HepG2 (cell line): ENCODE measurements around the gene EPS8L3. TPM values are rescaled to one million over a fixed set of nuclear protein-coding genes. Genes with fewer than 3 reads are reported as not detected.
A peak's percentile ranks its signal among the peaks of the same experiment; 100 is the strongest.

Experiments
- ATAC-seq: fragments of 200-7000 bp; cut with Tn5 transposase; 3 replicates; pipeline ENCODE4 v1.9.1; 2020; ENCODE audit warnings: mild to moderate bottlenecking, moderate library complexity
- BruUV-seq: library from RNA; stranded (reverse); fragments of 400-500 nt; replicated peaks from 2 replicates; lab custom pipeline; 2021; lab: Mats Ljungman, UMichigan
- CTCF ChIA-PET: fragments of 300-600 bp; formaldehyde crosslinking; extraction: SDS; loops from one replicate; lab custom pipeline; 2021; ENCODE audit warnings: low total read pairs, inconsistent platforms, low intra/inter-chr PET ratio; lab: Yijun Ruan, JAX
- POLR2A ChIA-PET: fragments of 350-600 bp; sonication (Branson Sonifier 250); formaldehyde crosslinking; loops from one replicate; lab custom pipeline; 2020; ENCODE audit warnings: antibody characterized with exemption, inconsistent platforms; lab: Yijun Ruan, JAX
- DNase-seq: peaks from one replicate; pipeline ENCODE4 v3.0.0-alpha.2; 2015; ENCODE audit warnings: low spot score
- FAIRE-seq: peaks from 3 replicates; lab custom pipeline; 2011; peaks lifted over from hg19 to GRCh38; lab: Jason Lieb, UNC
- H2AFZ ChIP-seq: one replicate; pipeline ENCODE4 v1.6.1; 2011; ENCODE audit warnings: low read length, inconsistent platforms
- H3K27ac ChIP-seq: fragments of 300-600 bp; 3 replicates; pipeline ENCODE4 v1.8.0; 2011; ENCODE audit warnings: mixed run types, mild to moderate bottlenecking, mixed read lengths, low read length, inconsistent platforms; ENCODE audit not compliant: insufficient read depth; ENCODE audit errors: extremely low read length
- H3K27me3 ChIP-seq, 2 experiments: fragments of 200-600 bp in 1 of 2; 2 replicates in 1 of 2; 3 replicates in 1 of 2; pipeline versions ENCODE4 v1.6.0 to v1.8.0; 2011; ENCODE audit warnings: low read length in 2 of 2, mild to moderate bottlenecking in 2 of 2, moderate library complexity in 2 of 2, inconsistent platforms in 1 of 2; ENCODE audit not compliant: insufficient read depth in 2 of 2, control insufficient read depth in 1 of 2
- H3K36me3 ChIP-seq, 2 experiments: fragments of 200-600 bp in 1 of 2; replicated peaks in 1 of 2; 2 replicates in 1 of 2; 3 replicates in 1 of 2; pipeline versions ENCODE4 v1.5.1 to v1.8.0; 2011; ENCODE audit warnings: low read length in 2 of 2, inconsistent platforms in 1 of 2; ENCODE audit not compliant: insufficient read depth in 2 of 2, control insufficient read depth in 1 of 2
- H3K4me1 ChIP-seq: 2 replicates; pipeline ENCODE4 v1.5.1; 2012; ENCODE audit warnings: low read length, inconsistent platforms; ENCODE audit not compliant: insufficient read depth
- H3K4me2 ChIP-seq: 2 replicates; pipeline ENCODE4 v1.6.0; 2011; ENCODE audit warnings: low read depth, low read length, inconsistent platforms
- H3K4me3 ChIP-seq, 3 experiments: fragments of 200-600 bp in 1 of 3; sonication (generic), shearing (Covaris generic) in 1 of 3; replicated peaks in 1 of 3; 2 replicates each; pipeline ENCODE4 v1.5.1; 2011 to 2016; ENCODE audit warnings: low read length in 3 of 3, inconsistent platforms in 2 of 3, low read depth in 2 of 3, mild to moderate bottlenecking in 2 of 3, control low read depth in 1 of 3, mixed read lengths in 1 of 3; ENCODE audit not compliant: insufficient read depth in 1 of 3
- H3K79me2 ChIP-seq: one replicate; pipeline ENCODE4 v1.6.1; 2011; ENCODE audit warnings: low read length, inconsistent platforms; ENCODE audit not compliant: insufficient read depth
- H3K9ac ChIP-seq: 2 replicates; pipeline ENCODE4 v1.6.0; 2011; ENCODE audit warnings: mild to moderate bottlenecking, low read depth, low read length, inconsistent platforms; ENCODE audit not compliant: insufficient read depth
- H3K9me3 ChIP-seq: 2 replicates; pipeline ENCODE4 v1.5.1; 2012; ENCODE audit warnings: mild to moderate bottlenecking, low read length
- H4K20me1 ChIP-seq: 2 replicates; pipeline ENCODE4 v1.6.0; 2011; ENCODE audit warnings: inconsistent platforms, mild to moderate bottlenecking, low read length, moderate library complexity; ENCODE audit not compliant: insufficient read depth
- DNMT1 ChIP-seq: sonication (generic); formaldehyde crosslinking; IDR thresholded peaks from 2 replicates; pipeline ENCODE4 v1.5.1; 2020; ENCODE audit warnings: mild to moderate bottlenecking, missing genetic modification reagents
- ETV5 ChIP-seq: IDR thresholded peaks from 2 replicates; pipeline ENCODE4 v1.6.1; 2018; ENCODE audit warnings: missing biosample characterization, missing genetic modification reagents, inconsistent platforms, borderline replicate concordance
- EZH2 ChIP-seq: conservative IDR thresholded peaks from 2 replicates; pipeline ENCODE4 v1.6.1; 2012; ENCODE audit warnings: mild to moderate bottlenecking, low read depth, low read length, moderate library complexity
- FOSL2 ChIP-seq: sonication (generic); formaldehyde crosslinking; IDR thresholded peaks from 2 replicates; pipeline ENCODE4 v1.4.0; 2020; ENCODE audit warnings: missing genetic modification reagents
- FOXA1 ChIP-seq, 2 experiments: fragments of 450-650 bp in 1 of 2; sonication (generic) in 1 of 2; formaldehyde crosslinking in 1 of 2; IDR thresholded peaks; 2 replicates each; pipeline versions ENCODE4 v1.4.0 to v1.6.1; 2016 to 2020; ENCODE audit warnings: missing genetic modification reagents in 1 of 2
- FOXA3 ChIP-seq: IDR thresholded peaks from 2 replicates; pipeline ENCODE4 v1.6.1; 2016; ENCODE audit warnings: missing genetic modification reagents, missing compliant biosample characterization
- KLF13 ChIP-seq: sonication (generic); formaldehyde crosslinking; IDR thresholded peaks from 2 replicates; pipeline ENCODE4 v1.4.0; 2020; ENCODE audit warnings: mild to moderate bottlenecking, missing genetic modification reagents
- PHF8 ChIP-seq: sonication (generic); formaldehyde crosslinking; IDR thresholded peaks from 2 replicates; pipeline ENCODE4 v1.5.0; 2020; ENCODE audit warnings: missing genetic modification reagents
- SPEN ChIP-seq: sonication (generic); formaldehyde crosslinking; IDR thresholded peaks from 2 replicates; pipeline ENCODE4 v1.5.1; 2020; ENCODE audit warnings: low read depth, mild to moderate bottlenecking, missing genetic modification reagents
- TFAP4 ChIP-seq: sonication (generic); IDR thresholded peaks from 2 replicates; pipeline ENCODE4 v1.6.1; 2016; ENCODE audit warnings: low read depth, borderline replicate concordance
- ZNF7 ChIP-seq: IDR thresholded peaks from 2 replicates; pipeline ENCODE4 v1.6.1; 2016; ENCODE audit warnings: missing biosample characterization, missing genetic modification reagents
- ZSCAN25 ChIP-seq: sonication (generic); formaldehyde crosslinking; IDR thresholded peaks from 2 replicates; pipeline ENCODE4 v1.8.0; 2022; ENCODE audit warnings: mild to moderate bottlenecking, missing genetic modification reagents
- WGBS: methylation state at CpG from one replicate; pipeline ENCODE4 v1.1.6; 2017; ENCODE audit warnings: low lambda C conversion rate; 5-methylcytosine and 5-hydroxymethylcytosine counted together
- in situ Hi-C: cut with HindIII; loops from 2 replicates; pipeline ENCODE4 v1.10.0; 2017; ENCODE audit warnings: low pct_unique_long_range_greater_than_20kb; ENCODE audit not compliant: extremely low pct_ligation_motif_present
- intact Hi-C: fragments of 100-400 bp; cut with micrococcal nuclease; formaldehyde crosslinking; loops from one replicate; pipeline ENCODE4 v1.10.0; 2022; ENCODE audit not compliant: unreplicated experiment
- polyA plus RNA-seq, 8 experiments: library from polyadenylated mRNA; depleted of rRNA in 3 of 8; stranded (reverse) in 7 of 8; unstranded in 1 of 8; fragments of >200 nt; fragmentation: Illumina TruSeq in 4 of 8; extraction: Trizol in 4 of 8; gene quantifications; 2 replicates each; pipeline versions ENCODE4 v1.2.1 to v1.2.3, GENCODE V29; 2011 to 2016; ENCODE audit warnings: low read depth in 4 of 8, missing spikeins in 1 of 8, mixed read lengths in 1 of 8; ENCODE audit not compliant: insufficient read depth in 1 of 8
- total RNA-seq, 5 experiments: library from RNA; depleted of rRNA; stranded (reverse); fragments of >200 nt; fragmentation: Illumina TruSeq; extraction: Trizol; gene quantifications; 2 replicates each; pipeline ENCODE4 v1.2.3, GENCODE V29; 2016; ENCODE audit warnings: low read depth in 1 of 5

EPS8L3 gene
- total and polyA plus RNA-seq, 2 of the 13 experiments (the other 11 are each of a cell fraction or from before 2014, with no cell fraction given): 18.2 to 106 TPM

- no TSS peak for BruUV-seq
- no peaks in the 10 kb centered on the region for H4K20me1 ChIP-seq
- H3K36me3 ChIP-seq: no peaks in the 10 kb centered on the region
- no peak overlapping the region for H3K4me2 ChIP-seq
- no peak overlapping the region for H3K27ac ChIP-seq
- no peak overlapping the region for H3K4me3 ChIP-seq
- H2AFZ ChIP-seq: no peak overlapping the region
- no peak for TF ChIP-seq EZH2
- TF ChIP-seq DNMT1 (CRISPR knock-in tag): no peak
- no peak for TF ChIP-seq ETV5 (CRISPR knock-in tag)
- no peak for TF ChIP-seq SPEN
- H3K79me2 ChIP-seq: no peaks in the 10 kb centered on the region
- in situ Hi-C loops (loop anchor here (5.0 kb wide), 1 partner anchor 204 kb away; the partner anchor contains the start of gene AHCYL1), intact Hi-C loops (loop anchor here (1.0 to 5.0 kb wide), 4 partner anchors 134 to 233 kb away; partner anchors contain the start of genes AHCYL1 and CSF1)
- H3K9me3 ChIP-seq: peaks cover 8% of the 10 kb centered on the region
- H3K9ac ChIP-seq: no peak overlapping the region
- no peak for ATAC-seq
- no peaks in the 10 kb centered on the region for H3K27me3 ChIP-seq
- ChIA-PET CTCF (interaction anchor here (2.7 kb wide), 1 partner anchor 206 kb away, joined by 48 read pairs; the partner anchor contains the start of gene AHCYL1), POLR2A (interaction anchor here (2.2 kb wide), 1 partner anchor 206 kb away, joined by 19 read pairs; the partner anchor contains the start of gene AHCYL1)
- peaks cover 19% of the 10 kb centered on the region for H3K4me1 ChIP-seq
- no peak for FAIRE-seq
- 68% methylated on average over 9 of the region's 9 CpGs for whole genome bisulfite sequencing
- no peak for DNase-seq
These were observed 14.4 kb upstream of the EPS8L3 start for GRCh38 chr1:109777980-109778625.

GRCh38 chr1:109777436-109777835 is 13.7 kb upstream of the EPS8L3 start:
- H4K20me1 ChIP-seq: no peaks in the 10 kb centered on the region
- H3K4me3 ChIP-seq: peak overlapping the region in 1 of 3 experiments; percentile 30; a peak in 1 of 6 replicates
- TF ChIP-seq ZNF7 (no peak), ZSCAN25 (CRISPR knock-in tag) (0 out of 2 replicates have a peak, but pooled peaks have one; percentile 37), FOSL2 (CRISPR knock-in tag) (peak; percentile 71), PHF8 (0 out of 2 replicates have a peak, but pooled peaks have one; percentile 5), FOXA3 (CRISPR knock-in tag) (peak; percentile 38; the same call in 1 of the 2 replicates), TFAP4 (0 out of 2 replicates have a peak, but pooled peaks have one; percentile 28), KLF13 (CRISPR knock-in tag) (no peak), FOXA1 (IDR thresholded peaks at IDR 0.05) (no peak), FOXA1 (CRISPR knock-in tag; IDR thresholded peaks at IDR 0.05) (peak; percentile 75)
- peak overlapping the region; percentile 52; the same call in 1 of the 2 replicates for H3K4me2 ChIP-seq
- FAIRE-seq (no peak), ATAC-seq (peak; percentile 26), DNase-seq (no peak)
- H3K9ac ChIP-seq: no peak overlapping the region
- in situ Hi-C loops (loop anchor here (5.0 kb wide), 1 partner anchor 205 kb away; the partner anchor contains the start of gene AHCYL1), intact Hi-C loops (loop anchor here (1.0 to 5.0 kb wide), 4 partner anchors 135 to 234 kb away; partner anchors contain the start of genes AHCYL1 and CSF1)
- H3K9me3 ChIP-seq: peaks cover 8% of the 10 kb centered on the region
- ChIA-PET POLR2A (interaction anchor here (1.1 to 2.2 kb wide), 3 partner anchors 13 to 206 kb away, joined by 3 to 19 read pairs (median 8); partner anchors contain the start of genes AHCYL1 and EPS8L3), CTCF (interaction anchor here (1.1 to 2.7 kb wide), 6 partner anchors 12 to 234 kb away, joined by 3 to 48 read pairs (median 9); partner anchors contain the start of gene AHCYL1)
- H3K79me2 ChIP-seq: no peaks in the 10 kb centered on the region
- H3K27ac ChIP-seq: no peak overlapping the region
- no peaks in the 10 kb centered on the region for H3K27me3 ChIP-seq
- H3K4me1 ChIP-seq: peaks cover 23% of the 10 kb centered on the region
- no peak overlapping the region for H2AFZ ChIP-seq
- BruUV-seq: no TSS peak
- H3K36me3 ChIP-seq: no peaks in the 10 kb centered on the region
- WGBS: 6% methylated on average over 7 of the region's 7 CpGs
